Peyer's patch (tissue), 4 donors: ENCODE data around the gene C10orf71.

Source experiments
- CTCF ChIP-seq, 6 experiments: fragments of 450-650 bp in 4 of 6; fragments of 200-600 bp in 2 of 6; sonication (generic) in 1 of 6; IDR thresholded peaks; one replicate each; pipeline ENCODE4 v1.5.1; 2017 to 2019; ENCODE audit warnings: antibody characterized with exemption in 6 of 6, mild to moderate bottlenecking in 3 of 6, moderate library complexity in 1 of 6
- POLR2A ChIP-seq, 2 donors: fragments of 450-650 bp; IDR thresholded peaks; one replicate each; pipeline ENCODE4 v1.5.1; 2017; ENCODE audit warnings: antibody characterized with exemption in 2 of 2, mild to moderate bottlenecking in 2 of 2, moderate library complexity in 2 of 2

GRCh38 chr10:49374740-49375139 is 75.8 kb downstream of the C10orf71 start:
- TF ChIP-seq CTCF (IDR thresholded peaks at IDR 0.05) (no peak), POLR2A (IDR thresholded peaks at IDR 0.05) (no peak)
